Medulla oblongata (tissue), 1 donor: ENCODE data around the gene ZCCHC24.

Experiments used
- DNase-seq: peaks from one replicate; pipeline ENCODE4 v3.0.0-alpha.2; 2015; ENCODE audit errors: extremely low spot score

ZCCHC24 gene

GRCh38 chr10:79431891-79432831, 13.3 kb downstream of the ZCCHC24 start:
- no peak for DNase-seq

- no peak for DNase-seq
Measured at GRCh38 chr10:79431428-79431827, 14.0 kb downstream of the ZCCHC24 start.

GRCh38 chr10:79430936-79431335, 14.5 kb downstream of the ZCCHC24 start:
- no peak for DNase-seq

- no peak for DNase-seq
Measured at GRCh38 chr10:79430325-79430905, 15.0 kb downstream of the ZCCHC24 start.

GRCh38 chr10:79429751-79430150, 15.7 kb downstream of the ZCCHC24 start:
- DNase-seq = no peak

- no peak for DNase-seq
Measured at GRCh38 chr10:79427965-79428364, 17.5 kb downstream of the ZCCHC24 start.

- DNase-seq = no peak
Measured at GRCh38 chr10:79425074-79425532, 20.3 kb downstream of the ZCCHC24 start.

- DNase-seq = no peak
Measured at GRCh38 chr10:79424221-79425073, 21.0 kb downstream of the ZCCHC24 start.

- no peak for DNase-seq
Measured at GRCh38 chr10:79422178-79422892, 23.1 kb downstream of the ZCCHC24 start.

- DNase-seq = no peak
Measured at GRCh38 chr10:79420974-79421688, 24.3 kb downstream of the ZCCHC24 start.

- DNase-seq = no peak
Measured at GRCh38 chr10:79418886-79419595, 26.4 kb downstream of the ZCCHC24 start.

- DNase-seq = no peak
Measured at GRCh38 chr10:79418274-79418673, 27.1 kb downstream of the ZCCHC24 start.

GRCh38 chr10:79417731-79418130, 27.7 kb downstream of the ZCCHC24 start:
- DNase-seq = no peak

GRCh38 chr10:79417266-79417665, 28.2 kb downstream of the ZCCHC24 start:
- no peak for DNase-seq

GRCh38 chr10:79416578-79417255, 28.7 kb downstream of the ZCCHC24 start:
- DNase-seq = no peak

- DNase-seq = no peak
Measured at GRCh38 chr10:79415736-79416577, 29.5 kb downstream of the ZCCHC24 start.

- DNase-seq = no peak
Measured at GRCh38 chr10:79414714-79415113, 30.7 kb downstream of the ZCCHC24 start.

- no peak for DNase-seq
Measured at GRCh38 chr10:79413196-79413595, 32.2 kb downstream of the ZCCHC24 start.

- no peak for DNase-seq
Measured at GRCh38 chr10:79412516-79412915, 32.9 kb downstream of the ZCCHC24 start.
